ENCODE data around the gene HOOK1.

HOOK1 gene

GRCh38 chr1:59871746-59872145 is 57.0 kb downstream of the HOOK1 start:
- no peak overlapping the region for H3K9ac ChIP-seq (ENCODE audit: low read depth, low read length)
- H3K27me3 ChIP-seq (ENCODE audit: control insufficient read depth, insufficient read depth, low read length): no peaks in the 10 kb centered on the region
- no peaks in the 10 kb centered on the region for H3K36me3 ChIP-seq (ENCODE audit: control insufficient read depth, insufficient read depth, low read length)
- no peaks in the 10 kb centered on the region for H3K9me3 ChIP-seq (ENCODE audit: control insufficient read depth, insufficient read depth, low read length)
- no peaks in the 10 kb centered on the region for H3K4me1 ChIP-seq (ENCODE audit: control insufficient read depth, insufficient read depth, low read length)
- H3K4me3 ChIP-seq (ENCODE audit: low read depth, low read length): no peak overlapping the region

GRCh38 chr1:59877108-59877682 is 62.4 kb downstream of the HOOK1 start:
- H3K9ac ChIP-seq (ENCODE audit: low read depth, low read length): no peak overlapping the region
- H3K9me3 ChIP-seq (ENCODE audit: control insufficient read depth, insufficient read depth, low read length): no peaks in the 10 kb centered on the region
- no peaks in the 10 kb centered on the region for H3K4me1 ChIP-seq (ENCODE audit: control insufficient read depth, insufficient read depth, low read length)
- no peaks in the 10 kb centered on the region for H3K27me3 ChIP-seq (ENCODE audit: control insufficient read depth, insufficient read depth, low read length)
- no peak overlapping the region for H3K4me3 ChIP-seq (ENCODE audit: low read depth, low read length)
- no peaks in the 10 kb centered on the region for H3K36me3 ChIP-seq (ENCODE audit: control insufficient read depth, insufficient read depth, low read length)

- Histone ChIP-seq H3K9ac (ENCODE audit: low read depth, low read length) (no peak overlapping the region), H3K36me3 (ENCODE audit: control insufficient read depth, insufficient read depth, low read length) (no peaks in the 10 kb centered on the region), H3K9me3 (ENCODE audit: control insufficient read depth, insufficient read depth, low read length) (no peaks in the 10 kb centered on the region), H3K4me3 (ENCODE audit: low read depth, low read length) (no peak overlapping the region), H3K27me3 (ENCODE audit: control insufficient read depth, insufficient read depth, low read length) (no peaks in the 10 kb centered on the region), H3K4me1 (ENCODE audit: control insufficient read depth, insufficient read depth, low read length) (no peaks in the 10 kb centered on the region)
Observed at GRCh38 chr1:59878370-59878769, 63.6 kb downstream of the HOOK1 start.

- Histone ChIP-seq H3K9me3 (ENCODE audit: control insufficient read depth, insufficient read depth, low read length) (no peaks in the 10 kb centered on the region), H3K4me3 (ENCODE audit: low read depth, low read length) (no peak overlapping the region), H3K36me3 (ENCODE audit: control insufficient read depth, insufficient read depth, low read length) (no peaks in the 10 kb centered on the region), H3K9ac (ENCODE audit: low read depth, low read length) (no peak overlapping the region), H3K27me3 (ENCODE audit: control insufficient read depth, insufficient read depth, low read length) (no peaks in the 10 kb centered on the region), H3K4me1 (ENCODE audit: control insufficient read depth, insufficient read depth, low read length) (no peaks in the 10 kb centered on the region)
Observed at GRCh38 chr1:59879574-59879973, 64.8 kb downstream of the HOOK1 start.

GRCh38 chr1:59879996-59880505 is 65.3 kb downstream of the HOOK1 start:
- Histone ChIP-seq H3K9ac (ENCODE audit: low read depth, low read length) (no peak overlapping the region), H3K27me3 (ENCODE audit: control insufficient read depth, insufficient read depth, low read length) (no peaks in the 10 kb centered on the region), H3K36me3 (ENCODE audit: control insufficient read depth, insufficient read depth, low read length) (no peaks in the 10 kb centered on the region)

GRCh38 chr1:59880735-59881134 is 66.0 kb downstream of the HOOK1 start:
- H3K4me1 ChIP-seq (ENCODE audit: control insufficient read depth, insufficient read depth, low read length): no peaks in the 10 kb centered on the region
- H3K36me3 ChIP-seq (ENCODE audit: control insufficient read depth, insufficient read depth, low read length): no peaks in the 10 kb centered on the region
- no peak overlapping the region for H3K4me3 ChIP-seq (ENCODE audit: low read depth, low read length)
- no peaks in the 10 kb centered on the region for H3K9me3 ChIP-seq (ENCODE audit: control insufficient read depth, insufficient read depth, low read length)
- no peak overlapping the region for H3K9ac ChIP-seq (ENCODE audit: low read depth, low read length)
- H3K27me3 ChIP-seq (ENCODE audit: control insufficient read depth, insufficient read depth, low read length): no peaks in the 10 kb centered on the region

More at GRCh38 chr1:59879996-59880505, 65.3 kb downstream of the HOOK1 start:
- Histone ChIP-seq H3K4me3 (ENCODE audit: low read depth, low read length) (no peak overlapping the region), H3K9me3 (ENCODE audit: control insufficient read depth, insufficient read depth, low read length) (no peaks in the 10 kb centered on the region), H3K4me1 (ENCODE audit: control insufficient read depth, insufficient read depth, low read length) (no peaks in the 10 kb centered on the region)

- no peaks in the 10 kb centered on the region for H3K36me3 ChIP-seq (ENCODE audit: control insufficient read depth, insufficient read depth, low read length)
- H3K9me3 ChIP-seq (ENCODE audit: control insufficient read depth, insufficient read depth, low read length): no peaks in the 10 kb centered on the region
- no peaks in the 10 kb centered on the region for H3K4me1 ChIP-seq (ENCODE audit: control insufficient read depth, insufficient read depth, low read length)
- H3K4me3 ChIP-seq (ENCODE audit: low read depth, low read length): no peak overlapping the region
- H3K9ac ChIP-seq (ENCODE audit: low read depth, low read length): no peak overlapping the region
- H3K27me3 ChIP-seq (ENCODE audit: control insufficient read depth, insufficient read depth, low read length): no peaks in the 10 kb centered on the region
Observed at GRCh38 chr1:59885160-59885832, 70.5 kb downstream of the HOOK1 start.

- no peaks in the 10 kb centered on the region for H3K27me3 ChIP-seq (ENCODE audit: control insufficient read depth, insufficient read depth, low read length)
- H3K4me3 ChIP-seq (ENCODE audit: low read depth, low read length): no peak overlapping the region
- no peak overlapping the region for H3K9ac ChIP-seq (ENCODE audit: low read depth, low read length)
- no peaks in the 10 kb centered on the region for H3K9me3 ChIP-seq (ENCODE audit: control insufficient read depth, insufficient read depth, low read length)
- H3K4me1 ChIP-seq (ENCODE audit: control insufficient read depth, insufficient read depth, low read length): no peaks in the 10 kb centered on the region
- H3K36me3 ChIP-seq (ENCODE audit: control insufficient read depth, insufficient read depth, low read length): no peaks in the 10 kb centered on the region
Observed at GRCh38 chr1:59892841-59893811, 78.4 kb downstream of the HOOK1 start.

- Histone ChIP-seq H3K9me3 (ENCODE audit: control insufficient read depth, insufficient read depth, low read length) (no peaks in the 10 kb centered on the region), H3K9ac (ENCODE audit: low read depth, low read length) (no peak overlapping the region), H3K4me3 (ENCODE audit: low read depth, low read length) (no peak overlapping the region), H3K36me3 (ENCODE audit: control insufficient read depth, insufficient read depth, low read length) (no peaks in the 10 kb centered on the region), H3K4me1 (ENCODE audit: control insufficient read depth, insufficient read depth, low read length) (no peaks in the 10 kb centered on the region), H3K27me3 (ENCODE audit: control insufficient read depth, insufficient read depth, low read length) (no peaks in the 10 kb centered on the region)
Observed at GRCh38 chr1:59897165-59897564, 82.4 kb downstream of the HOOK1 start.

- no peaks in the 10 kb centered on the region for H3K4me1 ChIP-seq (ENCODE audit: control insufficient read depth, insufficient read depth, low read length)
- no peaks in the 10 kb centered on the region for H3K27me3 ChIP-seq (ENCODE audit: control insufficient read depth, insufficient read depth, low read length)
- H3K9me3 ChIP-seq (ENCODE audit: control insufficient read depth, insufficient read depth, low read length): no peaks in the 10 kb centered on the region
- H3K4me3 ChIP-seq (ENCODE audit: low read depth, low read length): no peak overlapping the region
- no peak overlapping the region for H3K9ac ChIP-seq (ENCODE audit: low read depth, low read length)
- H3K36me3 ChIP-seq (ENCODE audit: control insufficient read depth, insufficient read depth, low read length): no peaks in the 10 kb centered on the region
Observed at GRCh38 chr1:59898927-59899326, 84.2 kb downstream of the HOOK1 start.

- H3K36me3 ChIP-seq (ENCODE audit: control insufficient read depth, insufficient read depth, low read length): no peaks in the 10 kb centered on the region
- no peaks in the 10 kb centered on the region for H3K27me3 ChIP-seq (ENCODE audit: control insufficient read depth, insufficient read depth, low read length)
- no peaks in the 10 kb centered on the region for H3K9me3 ChIP-seq (ENCODE audit: control insufficient read depth, insufficient read depth, low read length)
- no peak overlapping the region for H3K4me3 ChIP-seq (ENCODE audit: low read depth, low read length)
- no peaks in the 10 kb centered on the region for H3K4me1 ChIP-seq (ENCODE audit: control insufficient read depth, insufficient read depth, low read length)
- H3K9ac ChIP-seq (ENCODE audit: low read depth, low read length): no peak overlapping the region
Observed at GRCh38 chr1:59900640-59901039, 85.9 kb downstream of the HOOK1 start.
